Loucy (cell line): ENCODE data around the gene MGAT4C.

ENCODE experiments used
- H2AFZ ChIP-seq: fragments of 200-600 bp; sonication (generic); 2 replicates; pipeline ENCODE4 v1.6.0; 2016; ENCODE audit warnings: antibody characterized with exemption, mild to moderate bottlenecking, low read length, moderate library complexity
- H3F3A ChIP-seq: fragments of 200-600 bp; 2 replicates; pipeline ENCODE4 v1.6.0; 2016; ENCODE audit warnings: antibody characterized with exemption, low read depth, mild to moderate bottlenecking
- H3K27me3 ChIP-seq: fragments of 200-600 bp; sonication (generic); 2 replicates; pipeline ENCODE4 v1.6.1; 2014; ENCODE audit warnings: low read length, mild to moderate bottlenecking; ENCODE audit not compliant: insufficient read depth, poor library complexity, severe bottlenecking
- H3K36me3 ChIP-seq: fragments of 200-600 bp; sonication (generic); 2 replicates; pipeline ENCODE4 v1.6.1; 2016; ENCODE audit warnings: low read length; ENCODE audit not compliant: insufficient read depth
- H3K4me1 ChIP-seq: fragments of 200-600 bp; sonication (generic); 2 replicates; pipeline ENCODE4 v1.5.1; 2014; ENCODE audit warnings: low read length, mild to moderate bottlenecking; ENCODE audit not compliant: insufficient read depth, poor library complexity, severe bottlenecking
- H3K4me2 ChIP-seq: fragments of 200-600 bp; sonication (generic); 2 replicates; pipeline ENCODE4 v1.6.0; 2014; ENCODE audit warnings: antibody characterized with exemption, low read length, low read depth, mild to moderate bottlenecking; ENCODE audit not compliant: poor library complexity, severe bottlenecking
- H3K4me3 ChIP-seq: fragments of 200-600 bp; sonication (generic); 2 replicates; pipeline ENCODE4 v1.5.1; 2014; ENCODE audit warnings: low read length, mild to moderate bottlenecking, mixed read lengths; ENCODE audit not compliant: poor library complexity, severe bottlenecking
- H3K79me2 ChIP-seq: fragments of 200-600 bp; sonication (generic); 2 replicates; pipeline ENCODE4 v1.6.1; 2014; ENCODE audit warnings: low read length; ENCODE audit not compliant: insufficient read depth
- H3K9ac ChIP-seq: fragments of 200-600 bp; sonication (generic); 2 replicates; pipeline ENCODE4 v1.6.0; 2014; ENCODE audit warnings: mild to moderate bottlenecking, low read depth, low read length, moderate library complexity; ENCODE audit not compliant: poor library complexity, severe bottlenecking
- H3K9me2 ChIP-seq: fragments of 200-600 bp; sonication (generic); replicated peaks from 2 replicates; pipeline ENCODE4 v1.6.1; 2016; ENCODE audit warnings: low read depth, low read length, mixed read lengths
- H3K9me3 ChIP-seq: fragments of 200-600 bp; sonication (generic); 2 replicates; pipeline ENCODE4 v1.6.1; 2014; ENCODE audit warnings: mild to moderate bottlenecking, antibody characterized with exemption, low read length, low read depth; ENCODE audit not compliant: insufficient read depth
- H4K20me1 ChIP-seq: fragments of 200-600 bp; sonication (generic); 2 replicates; pipeline ENCODE4 v1.6.0; 2014; ENCODE audit warnings: antibody characterized with exemption, low read length, mild to moderate bottlenecking; ENCODE audit not compliant: insufficient read depth, poor library complexity, severe bottlenecking
- EZH2phosphoT487 ChIP-seq: fragments of 200-600 bp; IDR thresholded peaks from 2 replicates; pipeline ENCODE4 v1.6.1; 2018; ENCODE audit warnings: antibody characterized with exemption, mild to moderate bottlenecking, moderate library complexity, borderline replicate concordance
- TF ChIP-seq, protein P1 (sequence below): fragments of 200-600 bp; sonication (generic); conservative IDR thresholded peaks from 2 replicates; pipeline ENCODE4 v1.5.1; 2014; ENCODE audit warnings: mild to moderate bottlenecking, antibody characterized with exemption, low read length

MGAT4C gene

DNA sequence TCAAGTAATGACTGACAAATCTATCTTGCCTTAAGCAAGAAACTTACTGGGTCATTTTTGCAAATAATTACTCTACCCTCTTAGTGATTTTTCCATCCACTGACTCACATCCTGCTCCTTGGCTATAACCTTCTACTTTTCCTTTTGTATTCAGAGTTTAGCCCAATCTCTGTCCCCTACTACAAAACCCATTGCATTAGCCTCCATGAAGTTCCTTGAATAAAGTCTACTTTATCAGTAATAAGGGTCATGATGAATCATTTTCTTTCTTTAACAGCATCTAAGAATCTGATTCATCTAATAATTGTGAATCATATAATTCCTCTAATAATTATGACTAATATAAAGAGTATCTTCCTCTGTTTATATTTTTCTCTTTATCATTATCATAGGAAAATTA lies 249.5 kb downstream of the MGAT4C start:
- TF ChIP-seq EZH2phosphoT487: no peak
- TF ChIP-seq, protein P1, sequence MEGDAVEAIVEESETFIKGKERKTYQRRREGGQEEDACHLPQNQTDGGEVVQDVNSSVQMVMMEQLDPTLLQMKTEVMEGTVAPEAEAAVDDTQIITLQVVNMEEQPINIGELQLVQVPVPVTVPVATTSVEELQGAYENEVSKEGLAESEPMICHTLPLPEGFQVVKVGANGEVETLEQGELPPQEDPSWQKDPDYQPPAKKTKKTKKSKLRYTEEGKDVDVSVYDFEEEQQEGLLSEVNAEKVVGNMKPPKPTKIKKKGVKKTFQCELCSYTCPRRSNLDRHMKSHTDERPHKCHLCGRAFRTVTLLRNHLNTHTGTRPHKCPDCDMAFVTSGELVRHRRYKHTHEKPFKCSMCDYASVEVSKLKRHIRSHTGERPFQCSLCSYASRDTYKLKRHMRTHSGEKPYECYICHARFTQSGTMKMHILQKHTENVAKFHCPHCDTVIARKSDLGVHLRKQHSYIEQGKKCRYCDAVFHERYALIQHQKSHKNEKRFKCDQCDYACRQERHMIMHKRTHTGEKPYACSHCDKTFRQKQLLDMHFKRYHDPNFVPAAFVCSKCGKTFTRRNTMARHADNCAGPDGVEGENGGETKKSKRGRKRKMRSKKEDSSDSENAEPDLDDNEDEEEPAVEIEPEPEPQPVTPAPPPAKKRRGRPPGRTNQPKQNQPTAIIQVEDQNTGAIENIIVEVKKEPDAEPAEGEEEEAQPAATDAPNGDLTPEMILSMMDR: no peak

DNA sequence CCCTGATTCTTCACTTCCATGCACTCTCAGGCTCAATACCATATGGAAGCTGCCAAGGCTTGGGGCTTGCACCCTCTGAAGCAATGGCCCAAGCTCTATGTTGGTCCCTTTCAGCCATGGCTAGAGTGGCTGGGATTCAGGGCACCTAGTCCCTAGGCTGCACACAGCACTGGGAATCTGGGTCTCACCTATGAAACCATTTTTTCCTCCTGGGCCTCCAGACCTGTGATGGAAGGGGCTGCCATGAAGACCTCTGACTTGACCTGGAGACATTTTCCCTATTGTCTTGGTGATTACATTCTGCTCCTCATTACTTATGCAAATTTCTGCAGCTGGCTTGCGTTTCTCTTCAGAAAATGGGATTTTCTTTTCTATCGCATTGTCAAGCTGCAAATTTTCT lies 258.1 kb downstream of the MGAT4C start:
- H3K9me3 ChIP-seq: no peaks in the 10 kb centered on the region
- no peaks in the 10 kb centered on the region for H3K36me3 ChIP-seq
- no peak overlapping the region for H3K4me2 ChIP-seq
- no peaks in the 10 kb centered on the region for H4K20me1 ChIP-seq
- no peak overlapping the region for H3K4me3 ChIP-seq
- no peaks in the 10 kb centered on the region for H3F3A ChIP-seq
- H3K9me2 ChIP-seq: no peaks in the 10 kb centered on the region
- H3K79me2 ChIP-seq: no peaks in the 10 kb centered on the region
- no peaks in the 10 kb centered on the region for H3K4me1 ChIP-seq
- no peak for TF ChIP-seq EZH2phosphoT487
- TF ChIP-seq, protein P1: no peak
- no peak overlapping the region for H2AFZ ChIP-seq
- H3K27me3 ChIP-seq: no peaks in the 10 kb centered on the region
- no peak overlapping the region for H3K9ac ChIP-seq

More for the DNA sequence above, 249.5 kb downstream of the MGAT4C start:
- Histone ChIP-seq H3K4me2 (no peak overlapping the region), H3F3A (no peaks in the 10 kb centered on the region), H3K79me2 (no peaks in the 10 kb centered on the region), H3K9ac (no peak overlapping the region), H3K4me3 (no peak overlapping the region), H3K36me3 (no peaks in the 10 kb centered on the region), H2AFZ (no peak overlapping the region), H3K9me3 (no peaks in the 10 kb centered on the region), H3K4me1 (no peaks in the 10 kb centered on the region), H3K27me3 (no peaks in the 10 kb centered on the region), H4K20me1 (no peaks in the 10 kb centered on the region), H3K9me2 (no peaks in the 10 kb centered on the region)

DNA sequence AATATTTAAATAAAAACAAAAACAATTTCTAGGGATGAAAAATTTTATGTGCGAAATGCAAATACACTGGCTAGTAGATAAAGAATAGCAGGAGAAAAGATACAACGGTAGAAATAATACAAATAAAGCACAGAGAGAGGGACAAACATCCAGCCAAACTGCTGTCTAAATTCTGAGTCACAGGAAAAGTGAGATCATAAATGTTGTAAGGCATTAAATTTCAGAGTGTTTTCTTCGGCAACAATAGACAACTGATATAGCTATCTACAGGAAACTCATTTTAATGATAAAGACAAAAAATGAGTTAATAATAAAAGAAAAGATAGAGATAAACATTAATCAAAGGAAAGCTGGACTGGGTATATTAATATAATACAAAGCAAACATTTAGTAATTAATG lies 259.9 kb downstream of the MGAT4C start:
- H3K9ac ChIP-seq: no peak overlapping the region
- no peaks in the 10 kb centered on the region for H3K4me1 ChIP-seq
- no peaks in the 10 kb centered on the region for H3K36me3 ChIP-seq
- H3K4me2 ChIP-seq: no peak overlapping the region
- H3K27me3 ChIP-seq: no peaks in the 10 kb centered on the region
- no peaks in the 10 kb centered on the region for H3F3A ChIP-seq
- H3K4me3 ChIP-seq: no peak overlapping the region
- H3K9me2 ChIP-seq: no peaks in the 10 kb centered on the region
- no peaks in the 10 kb centered on the region for H4K20me1 ChIP-seq
- no peak overlapping the region for H2AFZ ChIP-seq
- TF ChIP-seq, protein P1: no peak
- no peak for TF ChIP-seq EZH2phosphoT487
- no peaks in the 10 kb centered on the region; the same call in 1 of the 2 replicates for H3K9me3 ChIP-seq
- H3K79me2 ChIP-seq: no peaks in the 10 kb centered on the region
